ENCODE measurements around the gene NBEA. TPM values are rescaled to one million over a fixed set of nuclear protein-coding genes. Genes with fewer than 3 reads are reported as not detected.
A peak's percentile ranks its signal among the peaks of the same experiment; 100 is the strongest.

The NBEA gene
- total RNA-seq, 1 donor from 2014 or later = 6.6 TPM

DNA sequence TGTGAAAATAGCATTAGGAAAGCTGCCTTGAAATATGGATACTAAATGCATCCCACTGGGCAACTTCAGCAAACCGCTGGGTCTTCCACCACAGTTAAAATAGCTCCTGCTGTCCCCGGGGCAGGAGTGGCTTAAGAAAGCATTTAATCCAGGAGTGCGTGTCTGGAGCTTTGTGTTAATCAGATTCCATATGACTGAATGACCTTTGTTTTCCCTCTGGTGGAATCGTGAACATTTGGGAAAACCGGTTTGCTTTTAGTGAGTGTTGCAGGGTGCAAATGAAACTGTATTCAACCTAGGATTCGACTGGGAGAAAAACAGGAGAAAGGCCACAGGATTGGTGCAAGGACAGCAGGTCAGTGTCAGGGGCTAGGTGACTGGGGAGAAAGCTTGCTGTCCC lies 772.1 kb downstream of the NBEA start:
- intact Hi-C loops (cut with DNase I) = no loop called here
- ATAC-seq = no peak
- no peak overlapping the region for H3K4me3 ChIP-seq

DNA sequence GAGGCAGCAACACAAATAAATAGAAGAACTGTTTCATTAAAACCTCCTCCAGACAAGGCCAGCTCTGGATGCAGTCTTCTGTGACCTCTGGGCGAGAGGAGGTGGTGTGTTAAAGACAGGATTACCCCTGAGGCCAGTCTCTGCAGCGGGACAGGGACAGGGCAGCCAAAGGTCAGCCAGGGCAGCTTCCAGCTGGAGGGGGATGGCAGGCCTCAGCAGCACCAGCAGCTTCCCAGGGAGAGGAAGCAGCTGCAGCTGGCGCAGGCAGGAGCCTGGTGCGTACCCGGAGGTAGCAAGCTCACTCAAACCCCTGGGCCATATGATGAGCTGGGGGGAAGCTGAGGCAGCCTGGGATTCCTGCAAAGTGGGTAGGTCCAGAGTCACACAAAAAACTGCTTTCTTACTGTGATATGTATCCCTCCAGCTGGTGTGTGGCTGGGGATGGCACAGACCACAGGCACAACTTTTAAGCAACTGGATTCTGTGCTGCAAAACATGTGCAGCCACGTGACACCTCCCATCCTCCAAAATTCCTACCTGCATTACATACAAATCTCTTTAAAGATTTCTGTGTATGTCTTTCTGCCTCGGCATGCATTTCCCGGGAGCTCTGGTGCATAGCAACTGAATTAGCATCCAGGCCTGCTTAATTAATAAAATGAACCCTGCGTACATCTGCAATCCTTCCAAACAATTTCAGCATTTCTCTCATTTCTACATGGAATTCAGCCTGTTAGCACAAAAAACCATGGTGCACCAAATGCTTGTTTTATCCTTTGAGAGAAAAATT lies 772.7 kb downstream of the NBEA start:
- no peak for DNase-seq
- intact Hi-C loops (cut with DNase I) = no loop called here
- no peak overlapping the region for H3K27ac ChIP-seq

More for the DNA sequence above, 772.1 kb downstream of the NBEA start:
- H3K27ac ChIP-seq = no peak overlapping the region
- H3K36me3 ChIP-seq = no peaks in the 10 kb centered on the region
- no peaks in the 10 kb centered on the region for H3K4me1 ChIP-seq
- H3K27me3 ChIP-seq (ENCODE audit: low read depth) = no peaks in the 10 kb centered on the region
- no peaks in the 10 kb centered on the region for H3K9me3 ChIP-seq
- TF ChIP-seq, protein P1, sequence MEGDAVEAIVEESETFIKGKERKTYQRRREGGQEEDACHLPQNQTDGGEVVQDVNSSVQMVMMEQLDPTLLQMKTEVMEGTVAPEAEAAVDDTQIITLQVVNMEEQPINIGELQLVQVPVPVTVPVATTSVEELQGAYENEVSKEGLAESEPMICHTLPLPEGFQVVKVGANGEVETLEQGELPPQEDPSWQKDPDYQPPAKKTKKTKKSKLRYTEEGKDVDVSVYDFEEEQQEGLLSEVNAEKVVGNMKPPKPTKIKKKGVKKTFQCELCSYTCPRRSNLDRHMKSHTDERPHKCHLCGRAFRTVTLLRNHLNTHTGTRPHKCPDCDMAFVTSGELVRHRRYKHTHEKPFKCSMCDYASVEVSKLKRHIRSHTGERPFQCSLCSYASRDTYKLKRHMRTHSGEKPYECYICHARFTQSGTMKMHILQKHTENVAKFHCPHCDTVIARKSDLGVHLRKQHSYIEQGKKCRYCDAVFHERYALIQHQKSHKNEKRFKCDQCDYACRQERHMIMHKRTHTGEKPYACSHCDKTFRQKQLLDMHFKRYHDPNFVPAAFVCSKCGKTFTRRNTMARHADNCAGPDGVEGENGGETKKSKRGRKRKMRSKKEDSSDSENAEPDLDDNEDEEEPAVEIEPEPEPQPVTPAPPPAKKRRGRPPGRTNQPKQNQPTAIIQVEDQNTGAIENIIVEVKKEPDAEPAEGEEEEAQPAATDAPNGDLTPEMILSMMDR (IDR thresholded peaks at IDR 0.05) = no peak
- no peak for DNase-seq

GRCh38 chr13:35716186-35716585 lies 774.1 kb downstream of the NBEA start:
- ATAC-seq (peak; percentile 89 to 90), DNase-seq (no peak)
- Histone ChIP-seq H3K27ac (no peak overlapping the region), H3K27me3 (ENCODE audit: low read depth) (no peaks in the 10 kb centered on the region), H3K9me3 (no peaks in the 10 kb centered on the region), H3K4me1 (peaks cover 6% of the 10 kb centered on the region), H3K36me3 (no peaks in the 10 kb centered on the region), H3K4me3 (no peak overlapping the region)
- intact Hi-C loops (cut with DNase I) = no loop called here
- TF ChIP-seq, protein P1 (IDR thresholded peaks at IDR 0.05) = no peak

More for the DNA sequence above, 772.7 kb downstream of the NBEA start:
- Histone ChIP-seq H3K4me3 (no peak overlapping the region), H3K27me3 (ENCODE audit: low read depth) (no peaks in the 10 kb centered on the region), H3K36me3 (no peaks in the 10 kb centered on the region), H3K9me3 (no peaks in the 10 kb centered on the region), H3K4me1 (no peaks in the 10 kb centered on the region)
- TF ChIP-seq, protein P1 (IDR thresholded peaks at IDR 0.05) = no peak
- no peak for ATAC-seq

GRCh38 chr13:35716729-35717128 lies 774.7 kb downstream of the NBEA start:
- no peak overlapping the region for H3K4me3 ChIP-seq
- intact Hi-C loops (cut with DNase I) = no loop called here
- no peak overlapping the region for H3K27ac ChIP-seq
- TF ChIP-seq, protein P1 (IDR thresholded peaks at IDR 0.05) = no peak
- H3K9me3 ChIP-seq = no peaks in the 10 kb centered on the region
- H3K36me3 ChIP-seq = no peaks in the 10 kb centered on the region
- H3K27me3 ChIP-seq (ENCODE audit: low read depth) = no peaks in the 10 kb centered on the region
- ATAC-seq = peak; percentile 7 to 10
- no peak for DNase-seq
- peaks cover 6% of the 10 kb centered on the region for H3K4me1 ChIP-seq

GRCh38 chr13:35718084-35718483 lies 776.0 kb downstream of the NBEA start:
- TF ChIP-seq, protein P1 (IDR thresholded peaks at IDR 0.05) = no peak
- no peaks in the 10 kb centered on the region for H3K9me3 ChIP-seq
- no peak for ATAC-seq
- no peak for DNase-seq
- intact Hi-C loops (cut with DNase I) = no loop called here
- no peak overlapping the region for H3K4me3 ChIP-seq
- H3K27ac ChIP-seq = no peak overlapping the region
- no peaks in the 10 kb centered on the region for H3K36me3 ChIP-seq
- peaks cover 6% of the 10 kb centered on the region for H3K4me1 ChIP-seq
- no peaks in the 10 kb centered on the region for H3K27me3 ChIP-seq (ENCODE audit: low read depth)
